Mononuclear cell (primary cell): ENCODE data around the gene GPR101. TPM values are rescaled to one million over a fixed set of nuclear protein-coding genes. Genes with fewer than 3 reads are reported as not detected.
A peak's percentile ranks its signal among the peaks of the same experiment; 100 is the strongest.

Experiments
- H3K27me3 ChIP-seq: 2 replicates; pipeline ENCODE4 v1.6.0; 2011; ENCODE audit warnings: low read length, control low read depth; ENCODE audit not compliant: insufficient read depth
- H3K4me1 ChIP-seq: 2 replicates; pipeline ENCODE4 v1.5.1; 2011; ENCODE audit warnings: mild to moderate bottlenecking, low read length, control low read depth; ENCODE audit not compliant: insufficient read depth
- H3K4me3 ChIP-seq: 2 replicates; pipeline ENCODE4 v1.5.1; 2011; ENCODE audit warnings: mild to moderate bottlenecking, low read length, moderate library complexity
- H3K9me3 ChIP-seq: 2 replicates; pipeline ENCODE4 v1.5.1; 2011; ENCODE audit warnings: low read depth, mild to moderate bottlenecking, control low read depth, low read length
- total RNA-seq: library from RNA; depleted of rRNA; stranded (reverse); fragments of >200 nt; gene quantifications from one replicate; pipeline ENCODE4 v1.2.3, GENCODE V29; 2012

Gene GPR101, protein sequence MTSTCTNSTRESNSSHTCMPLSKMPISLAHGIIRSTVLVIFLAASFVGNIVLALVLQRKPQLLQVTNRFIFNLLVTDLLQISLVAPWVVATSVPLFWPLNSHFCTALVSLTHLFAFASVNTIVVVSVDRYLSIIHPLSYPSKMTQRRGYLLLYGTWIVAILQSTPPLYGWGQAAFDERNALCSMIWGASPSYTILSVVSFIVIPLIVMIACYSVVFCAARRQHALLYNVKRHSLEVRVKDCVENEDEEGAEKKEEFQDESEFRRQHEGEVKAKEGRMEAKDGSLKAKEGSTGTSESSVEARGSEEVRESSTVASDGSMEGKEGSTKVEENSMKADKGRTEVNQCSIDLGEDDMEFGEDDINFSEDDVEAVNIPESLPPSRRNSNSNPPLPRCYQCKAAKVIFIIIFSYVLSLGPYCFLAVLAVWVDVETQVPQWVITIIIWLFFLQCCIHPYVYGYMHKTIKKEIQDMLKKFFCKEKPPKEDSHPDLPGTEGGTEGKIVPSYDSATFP
- total RNA-seq = 0.10 TPM

DNA sequence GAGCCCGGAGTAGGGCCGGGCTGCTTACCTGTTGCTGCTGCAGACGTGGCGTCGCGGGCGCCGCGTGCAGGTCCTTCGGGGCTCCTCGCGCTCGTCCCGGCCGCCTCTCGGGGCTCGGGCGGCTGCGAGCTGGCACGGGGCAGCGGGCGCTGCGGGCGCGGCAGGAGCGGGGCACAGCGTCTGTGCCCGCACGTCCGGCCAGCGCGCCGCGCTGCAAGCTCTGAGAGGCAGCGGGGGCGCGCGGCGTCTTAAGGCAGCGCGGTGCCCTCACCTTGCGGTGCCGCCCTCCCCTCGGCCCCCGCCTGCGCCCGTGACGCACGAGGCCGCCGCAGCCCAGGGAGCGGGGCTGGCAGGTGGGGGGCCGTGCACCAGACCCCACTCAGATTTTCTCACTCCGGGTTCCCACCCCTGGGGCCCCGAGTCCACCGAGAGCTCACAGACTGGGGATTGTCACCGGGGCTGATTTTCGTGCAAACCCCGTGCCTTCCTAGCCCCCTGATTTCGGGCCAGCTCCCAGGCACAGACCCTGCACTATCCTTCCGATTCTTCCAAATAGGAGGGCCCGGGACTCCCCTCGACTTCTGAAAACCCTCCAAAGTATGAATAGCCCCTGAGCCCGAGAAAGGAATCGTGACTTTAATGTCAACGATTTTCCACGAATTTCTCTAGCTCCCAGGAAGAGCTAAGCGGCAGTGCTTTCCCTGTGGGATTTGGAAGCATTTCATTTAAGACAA is at the start of gene GPR101:
TSS of gene GPR101 (minus strand) at position 222 of the 734 bp plus-strand sequence. CDS start 2,321 bp downstream, outside the sequence.
- H3K4me3 ChIP-seq = no peak within 1 kb of the TSS
- H3K27me3 ChIP-seq = peaks cover 49% of the 10 kb centered on the region

DNA sequence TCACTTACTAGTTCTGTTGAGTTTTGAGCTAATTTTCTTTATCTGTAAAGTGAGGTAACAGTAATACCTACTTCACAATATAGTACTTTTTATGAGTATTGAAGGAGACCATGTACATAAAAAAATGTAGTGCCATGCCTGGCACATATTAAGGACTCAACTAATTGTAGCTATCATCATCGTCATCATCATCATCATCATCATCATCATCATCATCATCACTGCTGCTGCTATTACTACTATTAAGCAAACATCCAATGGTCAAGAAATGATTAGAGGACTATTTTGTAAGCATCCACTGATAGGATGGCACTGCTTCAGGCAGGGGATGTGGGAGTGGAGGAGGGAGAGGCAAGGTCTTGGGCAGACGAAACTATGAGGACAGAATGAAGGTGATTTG is 47.4 kb upstream of the GPR101 start:
- Histone ChIP-seq H3K27me3 (no peaks in the 10 kb centered on the region), H3K4me3 (no peak overlapping the region), H3K9me3 (no peaks in the 10 kb centered on the region), H3K4me1 (no peaks in the 10 kb centered on the region)

More for the DNA sequence above, at the start of gene GPR101:
- Histone ChIP-seq H3K9me3 (no peaks in the 10 kb centered on the region), H3K4me1 (peaks cover 14% of the 10 kb centered on the region)

DNA sequence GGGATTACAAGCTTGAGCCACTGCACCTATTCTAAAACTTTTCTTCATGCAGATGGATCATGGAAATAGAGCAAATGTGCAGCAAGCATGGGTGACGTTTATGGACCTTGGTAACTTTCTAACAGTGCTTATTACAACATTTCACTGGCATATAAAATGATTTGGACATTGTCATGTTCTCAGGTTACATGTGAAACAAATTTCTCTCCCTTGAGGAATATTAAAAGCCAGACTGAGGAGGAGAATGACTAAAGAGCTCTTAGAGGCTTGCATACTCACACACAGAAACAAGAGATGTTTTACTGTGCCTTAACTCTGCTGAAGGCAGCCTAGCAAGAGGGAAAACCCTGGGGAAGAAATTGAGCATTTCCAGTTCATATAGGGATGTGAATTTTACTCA is 38.6 kb upstream of the GPR101 start:
- no peaks in the 10 kb centered on the region for H3K9me3 ChIP-seq
- H3K27me3 ChIP-seq = no peaks in the 10 kb centered on the region
- H3K4me3 ChIP-seq = no peak overlapping the region
- no peaks in the 10 kb centered on the region for H3K4me1 ChIP-seq

DNA sequence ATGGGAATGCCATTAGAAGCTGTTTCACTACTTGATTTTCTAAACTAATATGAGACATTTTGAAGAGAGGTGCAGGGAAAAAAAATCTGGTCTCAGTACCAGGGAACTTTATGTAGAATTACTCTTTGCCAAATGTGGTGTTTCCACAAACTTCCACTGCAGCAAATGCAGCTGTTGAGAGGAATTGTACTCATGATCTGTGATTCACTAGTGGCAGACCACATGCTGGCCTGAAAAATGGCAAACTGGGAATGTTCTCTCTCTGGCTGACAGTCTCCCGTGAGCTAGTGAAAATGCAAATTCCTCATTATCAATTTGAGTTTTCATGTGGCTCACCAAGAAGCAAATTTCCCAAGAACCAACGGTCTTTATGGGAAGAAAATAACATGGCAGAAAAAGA is 37.8 kb upstream of the GPR101 start:
- Histone ChIP-seq H3K4me3 (no peak overlapping the region), H3K4me1 (no peaks in the 10 kb centered on the region), H3K9me3 (no peaks in the 10 kb centered on the region), H3K27me3 (no peaks in the 10 kb centered on the region)

DNA sequence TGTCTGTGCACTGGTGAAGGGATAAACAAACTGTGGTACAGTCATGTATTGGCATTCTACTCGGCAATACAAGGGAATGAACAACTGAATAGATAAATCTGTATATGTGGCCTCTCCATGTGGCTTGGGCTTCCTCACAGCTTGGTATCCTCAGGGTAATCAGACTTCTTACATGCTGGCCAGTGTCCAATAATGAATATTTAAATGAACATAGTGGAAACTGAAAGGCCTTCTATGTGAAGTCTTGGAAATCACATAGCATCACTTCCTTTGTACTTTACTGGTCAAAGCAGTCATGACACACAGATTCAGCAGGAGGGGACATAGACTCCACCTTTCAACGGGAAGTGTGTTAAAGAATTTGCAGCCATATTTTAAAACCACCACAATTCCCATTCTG is 33.4 kb upstream of the GPR101 start:
- no peaks in the 10 kb centered on the region for H3K4me1 ChIP-seq
- no peaks in the 10 kb centered on the region for H3K27me3 ChIP-seq
- H3K9me3 ChIP-seq = no peaks in the 10 kb centered on the region
- H3K4me3 ChIP-seq = no peak overlapping the region

DNA sequence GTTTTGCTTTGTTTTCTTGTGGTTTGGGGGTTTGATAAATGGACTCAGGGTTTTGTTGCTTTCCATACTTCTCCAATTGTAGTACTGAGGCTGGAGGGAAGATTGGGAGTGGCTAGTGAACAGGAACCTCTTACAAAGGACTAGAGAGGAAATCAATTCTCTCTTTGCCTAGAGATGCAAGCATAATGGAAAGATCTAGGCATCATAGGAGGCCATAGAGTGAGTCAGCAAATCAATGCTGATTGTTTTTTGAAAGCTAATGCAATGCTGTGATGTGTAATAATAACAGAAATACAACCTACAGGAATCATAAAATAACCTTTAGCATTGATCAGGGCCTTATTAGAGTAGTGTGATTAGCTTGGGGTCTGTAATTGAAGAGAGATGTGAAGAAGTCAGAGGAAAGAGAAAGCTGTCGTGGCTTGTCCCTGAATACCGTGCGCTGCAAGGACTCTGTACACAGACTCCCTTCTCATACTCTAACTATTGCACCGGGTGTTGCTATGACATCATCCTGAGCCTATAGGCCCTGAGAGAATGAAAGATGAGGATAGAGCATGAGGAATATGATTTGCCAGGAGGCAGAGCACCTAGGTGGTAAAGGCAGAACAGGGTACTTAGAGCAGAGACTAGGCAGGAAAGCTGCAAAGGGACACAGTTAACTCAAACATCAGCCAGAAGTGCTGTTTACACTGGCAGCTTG is 29.3 kb upstream of the GPR101 start:
- H3K9me3 ChIP-seq = no peaks in the 10 kb centered on the region
- H3K27me3 ChIP-seq = no peaks in the 10 kb centered on the region
- H3K4me3 ChIP-seq = no peak overlapping the region
- no peaks in the 10 kb centered on the region for H3K4me1 ChIP-seq

DNA sequence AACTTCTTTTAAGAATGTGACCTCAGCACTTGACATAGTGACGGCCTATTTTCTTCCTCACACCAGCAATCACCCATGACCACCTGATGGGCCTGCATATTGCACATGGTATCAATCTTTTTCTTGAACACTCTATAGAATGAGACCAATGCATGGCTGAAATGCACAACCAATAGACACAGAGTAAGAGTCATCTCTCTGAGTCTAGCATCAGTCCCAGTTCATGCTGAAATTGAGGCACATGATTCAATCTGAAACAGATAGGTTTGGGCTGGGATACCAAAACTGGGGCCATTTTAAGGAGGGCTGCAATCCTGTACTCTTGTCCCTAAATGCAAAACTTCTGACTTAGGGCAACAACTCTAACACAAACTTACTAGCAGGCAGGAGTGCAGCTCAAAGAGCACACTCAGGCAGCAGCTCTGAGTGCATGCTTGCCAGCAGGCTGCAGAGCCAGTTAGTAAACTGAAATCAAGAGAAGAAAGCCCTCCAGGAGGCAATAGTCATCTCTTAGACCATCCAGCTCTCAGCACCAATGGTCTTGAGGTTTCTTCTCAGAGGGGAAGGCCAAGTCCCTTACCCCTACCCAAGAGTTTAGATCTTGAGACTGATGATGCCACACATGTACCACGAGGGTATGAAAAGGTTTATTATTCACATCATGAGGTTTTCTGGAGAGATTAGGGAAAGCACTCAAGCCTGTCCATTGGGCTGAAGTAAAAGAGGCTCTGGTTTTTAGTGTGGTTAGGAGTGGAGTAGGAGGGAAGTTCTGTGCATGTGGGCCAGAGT is 24.7 kb upstream of the GPR101 start:
- Histone ChIP-seq H3K27me3 (peaks cover 13% of the 10 kb centered on the region), H3K9me3 (no peaks in the 10 kb centered on the region), H3K4me1 (no peaks in the 10 kb centered on the region), H3K4me3 (no peak overlapping the region)

DNA sequence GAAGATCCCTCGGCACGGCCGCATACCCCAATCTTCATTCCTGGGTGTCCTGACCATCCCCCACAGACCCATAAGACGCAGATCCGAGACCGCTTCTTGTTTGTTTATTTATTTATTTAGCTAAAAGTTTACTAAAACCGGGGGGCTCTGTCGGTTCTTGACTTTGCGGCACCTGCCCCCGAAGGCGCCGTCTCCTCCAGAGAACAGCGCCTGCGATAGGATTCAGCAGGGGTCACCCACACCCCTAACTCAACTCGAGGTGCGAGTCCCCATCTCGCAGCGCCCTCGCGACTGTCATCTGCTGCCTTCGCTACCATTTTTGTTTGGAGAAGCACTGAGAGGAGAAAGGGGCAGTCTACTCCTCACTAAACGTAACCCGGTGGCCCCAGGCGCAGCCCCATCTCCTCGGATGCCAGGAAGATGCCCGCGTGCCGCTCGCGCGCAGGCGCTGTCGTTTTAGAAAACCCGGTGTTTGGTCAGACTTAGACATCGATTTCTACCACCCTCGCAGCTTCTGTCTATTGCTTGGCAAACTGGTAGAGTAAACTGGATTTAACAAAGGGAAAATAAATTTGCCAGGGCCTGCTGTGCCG is 18.9 kb upstream of the GPR101 start:
- Histone ChIP-seq H3K27me3 (peaks cover 24% of the 10 kb centered on the region), H3K4me1 (peaks cover 4% of the 10 kb centered on the region), H3K4me3 (peak overlapping the region; percentile 20), H3K9me3 (no peaks in the 10 kb centered on the region)

DNA sequence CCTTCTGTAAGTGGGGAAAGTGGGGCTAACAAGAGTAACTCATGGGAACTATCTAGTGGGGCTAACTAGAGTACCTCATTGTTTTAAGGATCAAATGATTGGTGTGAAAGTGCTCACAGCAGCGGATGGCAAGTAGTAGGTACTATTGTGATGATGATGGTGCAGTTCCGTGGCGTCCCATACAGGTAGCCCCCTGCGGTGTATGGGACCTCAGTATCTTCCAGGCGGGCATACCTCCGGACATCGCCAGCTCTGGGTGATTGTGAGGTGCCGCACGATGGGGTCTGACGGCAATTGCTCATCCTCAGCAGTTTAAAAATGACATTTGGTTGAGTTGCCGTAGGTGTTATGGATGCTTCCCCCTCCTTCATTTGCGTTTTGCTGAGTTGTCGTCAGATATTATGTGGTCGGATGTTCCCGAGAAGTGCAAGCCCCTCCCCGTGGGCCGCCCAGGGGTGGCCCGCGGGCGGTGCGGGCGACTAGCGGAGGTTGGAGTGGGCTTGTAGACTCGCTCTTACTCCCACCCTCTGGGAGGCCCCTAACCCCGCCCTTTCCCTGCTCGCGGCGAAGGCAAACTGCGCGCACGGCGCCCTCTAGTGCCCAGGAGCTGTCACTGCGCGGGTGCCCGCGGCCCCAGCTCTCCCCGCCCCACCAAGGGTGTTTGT is 18.3 kb upstream of the GPR101 start:
- H3K9me3 ChIP-seq = no peaks in the 10 kb centered on the region
- H3K4me3 ChIP-seq = peak overlapping the region; percentile 22
- H3K27me3 ChIP-seq = peaks cover 24% of the 10 kb centered on the region
- peaks cover 4% of the 10 kb centered on the region for H3K4me1 ChIP-seq

DNA sequence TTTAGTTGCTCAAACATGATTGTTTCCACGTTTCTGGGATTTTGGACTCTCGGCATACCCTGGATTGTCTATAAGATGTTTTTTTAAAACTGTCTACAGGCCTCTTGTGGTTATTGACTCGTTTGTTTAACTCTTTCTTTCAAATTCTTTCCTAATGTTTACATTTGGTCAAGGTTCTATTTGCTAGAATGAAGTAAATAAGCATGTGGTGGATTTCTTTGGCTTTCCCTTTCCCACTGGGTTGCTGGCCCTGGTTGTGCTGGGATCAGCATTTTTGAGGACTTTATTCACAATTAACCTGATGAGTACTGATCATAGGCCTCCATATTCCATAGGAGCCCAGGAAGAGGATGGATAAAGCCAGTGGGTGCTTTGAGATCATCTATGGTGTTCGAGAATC is 11.1 kb upstream of the GPR101 start:
- Histone ChIP-seq H3K4me3 (no peak overlapping the region), H3K9me3 (no peaks in the 10 kb centered on the region), H3K4me1 (no peaks in the 10 kb centered on the region), H3K27me3 (no peaks in the 10 kb centered on the region)

DNA sequence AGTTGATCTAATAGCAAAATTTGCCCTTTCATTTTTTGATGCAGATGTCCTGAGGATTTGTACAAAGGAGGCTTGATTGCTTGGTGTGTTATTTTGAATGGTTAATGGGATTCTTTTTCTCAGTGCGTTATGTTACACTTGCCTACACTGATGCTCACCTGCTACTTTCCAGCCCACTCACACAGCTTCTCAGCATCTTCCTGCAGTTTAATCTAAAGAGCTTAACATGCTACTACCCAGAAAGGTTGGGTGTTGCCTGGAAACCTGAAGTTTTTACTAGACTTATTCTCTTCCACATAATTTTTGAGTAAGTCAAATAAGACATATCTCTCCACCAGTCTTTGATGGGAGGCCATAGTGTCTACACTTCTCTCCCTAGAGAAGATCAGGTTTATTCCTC is 9.9 kb upstream of the GPR101 start:
- no peak overlapping the region for H3K4me3 ChIP-seq
- no peaks in the 10 kb centered on the region for H3K9me3 ChIP-seq
- no peaks in the 10 kb centered on the region for H3K27me3 ChIP-seq
- H3K4me1 ChIP-seq = no peaks in the 10 kb centered on the region

DNA sequence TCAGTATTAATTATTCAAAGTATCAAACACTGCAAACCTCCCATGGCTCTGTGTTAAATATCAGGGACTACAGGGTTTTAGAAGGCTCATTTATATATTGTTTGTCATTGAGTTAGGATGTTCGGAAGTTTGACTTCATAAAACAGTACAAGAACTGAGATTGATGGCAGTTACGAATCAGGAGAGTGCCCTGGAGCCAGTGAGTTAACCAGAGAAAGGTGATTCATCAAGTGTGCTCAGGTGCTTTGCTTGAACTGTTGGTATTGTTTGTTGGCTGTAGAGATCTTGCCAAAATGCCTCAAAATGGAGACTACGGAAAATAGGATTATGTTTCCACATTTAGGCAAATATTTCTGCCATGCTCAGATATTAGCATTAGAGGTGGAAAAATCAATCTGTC is 7.5 kb upstream of the GPR101 start:
- Histone ChIP-seq H3K4me1 (no peaks in the 10 kb centered on the region), H3K27me3 (no peaks in the 10 kb centered on the region), H3K4me3 (no peak overlapping the region), H3K9me3 (no peaks in the 10 kb centered on the region)

DNA sequence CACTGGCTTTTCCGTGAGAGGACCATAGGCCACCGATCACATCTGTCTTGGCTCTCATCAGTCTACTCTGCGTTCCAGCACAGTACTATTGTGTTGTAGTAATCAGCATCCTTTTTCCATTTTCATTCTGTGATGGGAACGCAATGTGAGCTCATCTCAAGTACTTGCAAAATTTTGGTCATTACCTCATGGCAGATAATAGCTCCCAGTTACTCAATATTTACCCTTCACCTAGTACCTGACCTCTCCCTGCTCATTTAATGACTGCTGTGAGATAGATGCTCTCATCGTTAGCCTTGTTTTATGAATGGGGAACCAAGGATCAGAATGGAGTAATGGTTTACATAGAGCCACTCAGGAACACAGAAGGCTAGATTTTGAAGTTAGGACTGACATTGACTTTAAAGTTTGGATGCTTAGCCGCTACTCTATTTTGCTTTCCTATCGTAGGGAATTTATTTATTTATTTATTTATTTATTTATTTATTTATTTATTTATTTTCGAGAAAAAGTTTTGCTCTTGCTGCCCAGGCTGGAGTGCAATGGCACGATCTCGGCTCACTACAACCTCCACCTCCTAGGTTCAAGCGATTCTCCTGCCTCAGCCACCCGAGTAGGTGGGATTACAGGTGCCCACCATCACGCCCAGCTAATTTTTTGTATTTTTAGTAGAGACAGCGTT is 6.5 kb upstream of the GPR101 start:
- Histone ChIP-seq H3K4me1 (no peaks in the 10 kb centered on the region), H3K9me3 (no peaks in the 10 kb centered on the region), H3K4me3 (no peak overlapping the region)

More for the DNA sequence above, 6.5 kb upstream of the GPR101 start:
- peaks cover 6% of the 10 kb centered on the region for H3K27me3 ChIP-seq
